ENCODE measurements around the gene ATP2B1.
A peak's percentile ranks its signal among the peaks of the same experiment; 100 is the strongest.

DNA sequence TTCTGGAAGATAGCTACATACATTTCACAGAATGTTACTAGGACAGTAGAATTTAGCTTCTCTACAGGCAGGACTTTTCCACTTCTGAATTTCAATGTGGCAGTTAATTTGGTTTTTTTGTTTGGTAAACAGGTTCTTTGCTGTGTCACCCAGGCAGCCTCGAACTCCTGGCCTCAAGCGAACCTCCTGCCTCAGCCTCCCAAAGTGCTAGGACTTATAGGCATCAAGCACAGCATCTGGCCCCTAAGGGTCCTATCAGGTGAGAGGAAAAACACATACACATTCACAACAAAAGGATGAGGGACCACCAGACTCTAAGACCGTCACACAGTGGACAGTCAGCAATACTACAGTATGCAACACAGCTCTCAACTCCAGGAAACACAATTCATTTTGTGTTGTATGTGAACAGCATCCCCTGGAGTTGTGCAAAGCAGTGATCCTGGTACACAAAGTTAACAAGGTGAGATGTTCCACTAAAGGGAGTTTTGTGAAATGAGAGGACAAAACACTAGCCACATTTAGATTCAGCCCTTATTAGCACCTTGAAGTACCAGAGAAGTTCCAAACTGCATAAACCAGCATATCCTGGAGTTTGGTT is 6.9 kb downstream of the ATP2B1 start:
- TF ChIP-seq DPF2 (CRISPR knock-in tag; IDR thresholded peaks at IDR 0.05; ENCODE audit: borderline replicate concordance, low read depth) = no peak
- TF ChIP-seq ZNF709 (CRISPR knock-in tag; IDR thresholded peaks at IDR 0.05) = no peak
- TF ChIP-seq, protein P1, sequence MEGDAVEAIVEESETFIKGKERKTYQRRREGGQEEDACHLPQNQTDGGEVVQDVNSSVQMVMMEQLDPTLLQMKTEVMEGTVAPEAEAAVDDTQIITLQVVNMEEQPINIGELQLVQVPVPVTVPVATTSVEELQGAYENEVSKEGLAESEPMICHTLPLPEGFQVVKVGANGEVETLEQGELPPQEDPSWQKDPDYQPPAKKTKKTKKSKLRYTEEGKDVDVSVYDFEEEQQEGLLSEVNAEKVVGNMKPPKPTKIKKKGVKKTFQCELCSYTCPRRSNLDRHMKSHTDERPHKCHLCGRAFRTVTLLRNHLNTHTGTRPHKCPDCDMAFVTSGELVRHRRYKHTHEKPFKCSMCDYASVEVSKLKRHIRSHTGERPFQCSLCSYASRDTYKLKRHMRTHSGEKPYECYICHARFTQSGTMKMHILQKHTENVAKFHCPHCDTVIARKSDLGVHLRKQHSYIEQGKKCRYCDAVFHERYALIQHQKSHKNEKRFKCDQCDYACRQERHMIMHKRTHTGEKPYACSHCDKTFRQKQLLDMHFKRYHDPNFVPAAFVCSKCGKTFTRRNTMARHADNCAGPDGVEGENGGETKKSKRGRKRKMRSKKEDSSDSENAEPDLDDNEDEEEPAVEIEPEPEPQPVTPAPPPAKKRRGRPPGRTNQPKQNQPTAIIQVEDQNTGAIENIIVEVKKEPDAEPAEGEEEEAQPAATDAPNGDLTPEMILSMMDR (CRISPR knock-in tag; IDR thresholded peaks at IDR 0.05) = peak; percentile 40
- no peak for TF ChIP-seq ZNF34 (CRISPR knock-in tag; IDR thresholded peaks at IDR 0.05; ENCODE audit: borderline replicate concordance)
- TF ChIP-seq TCF7L2 (IDR thresholded peaks at IDR 0.05; ENCODE audit: low read depth, low read length) = no peak
- no peak for TF ChIP-seq SOX6 (IDR thresholded peaks at IDR 0.05)
- no peak for TF ChIP-seq SOX6 (CRISPR knock-in tag; IDR thresholded peaks at IDR 0.05)
- no peak for TF ChIP-seq MIER2 (CRISPR knock-in tag; IDR thresholded peaks at IDR 0.05)
- no peak for TF ChIP-seq GLI4 (CRISPR knock-in tag; IDR thresholded peaks at IDR 0.05; ENCODE audit: borderline replicate concordance)
- no peak for TF ChIP-seq MXD4 (CRISPR knock-in tag; IDR thresholded peaks at IDR 0.05)
- no peak for TF ChIP-seq YY1 (IDR thresholded peaks at IDR 0.05; ENCODE audit: insufficient read depth, insufficient replicate concordance, low read depth, low read length)
- TF ChIP-seq, protein P2, sequence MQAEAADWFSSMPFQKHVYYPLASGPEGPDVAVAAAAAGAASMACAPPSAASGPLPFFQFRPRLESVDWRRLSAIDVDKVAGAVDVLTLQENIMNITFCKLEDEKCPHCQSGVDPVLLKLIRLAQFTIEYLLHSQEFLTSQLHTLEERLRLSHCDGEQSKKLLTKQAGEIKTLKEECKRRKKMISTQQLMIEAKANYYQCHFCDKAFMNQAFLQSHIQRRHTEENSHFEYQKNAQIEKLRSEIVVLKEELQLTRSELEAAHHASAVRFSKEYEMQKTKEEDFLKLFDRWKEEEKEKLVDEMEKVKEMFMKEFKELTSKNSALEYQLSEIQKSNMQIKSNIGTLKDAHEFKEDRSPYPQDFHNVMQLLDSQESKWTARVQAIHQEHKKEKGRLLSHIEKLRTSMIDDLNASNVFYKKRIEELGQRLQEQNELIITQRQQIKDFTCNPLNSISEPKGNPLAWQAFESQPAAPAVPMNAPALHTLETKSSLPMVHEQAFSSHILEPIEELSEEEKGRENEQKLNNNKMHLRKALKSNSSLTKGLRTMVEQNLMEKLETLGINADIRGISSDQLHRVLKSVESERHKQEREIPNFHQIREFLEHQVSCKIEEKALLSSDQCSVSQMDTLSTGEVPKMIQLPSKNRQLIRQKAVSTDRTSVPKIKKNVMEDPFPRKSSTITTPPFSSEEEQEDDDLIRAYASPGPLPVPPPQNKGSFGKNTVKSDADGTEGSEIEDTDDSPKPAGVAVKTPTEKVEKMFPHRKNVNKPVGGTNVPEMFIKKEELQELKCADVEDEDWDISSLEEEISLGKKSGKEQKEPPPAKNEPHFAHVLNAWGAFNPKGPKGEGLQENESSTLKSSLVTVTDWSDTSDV (CRISPR knock-in tag; IDR thresholded peaks at IDR 0.05) = no peak
- TF ChIP-seq STAG1 (CRISPR knock-in tag; IDR thresholded peaks at IDR 0.05) = peak; percentile 49
